Esophagus squamous epithelium (tissue), 5 donors: Measurements from ENCODE around the gene PGAP6. TPM values are rescaled to one million over a fixed set of nuclear protein-coding genes. Genes with fewer than 3 reads are reported as not detected.
A peak's percentile ranks its signal among the peaks of the same experiment; 100 is the strongest.
"Not testable (repeated sequence)": the region's sequence is repeated elsewhere in the genome, so short reads cannot be mapped to it uniquely, and the experiment has no call there.

ENCODE experiments used
- DNase-seq: peaks from one replicate; lab custom pipeline; 2025; lab: John Stamatoyannopoulos, UW
- H3K27ac ChIP-seq, 4 donors: fragments of 200-600 bp; sonication (generic); one replicate each; pipeline ENCODE4 v1.5.1; 2016 to 2019; ENCODE audit warnings: mild to moderate bottlenecking in 1 of 4
- H3K27me3 ChIP-seq, 4 donors: fragments of 200-600 bp; sonication (generic); 1 replicate in 3 of 4; 2 replicates in 1 of 4; pipeline versions ENCODE4 v1.5.1 to v1.6.0; 2017 to 2021; ENCODE audit warnings: antibody characterized with exemption in 1 of 4
- H3K36me3 ChIP-seq, 3 donors: fragments of 200-600 bp; sonication (generic); one replicate each; pipeline ENCODE4 v1.5.1; 2016 to 2019
- H3K4me1 ChIP-seq, 3 donors: fragments of 200-600 bp; sonication (generic); one replicate each; pipeline ENCODE4 v1.5.1; 2017 to 2019
- H3K4me3 ChIP-seq, 4 donors: fragments of 200-600 bp; sonication (generic); 1 replicate in 3 of 4; 2 replicates in 1 of 4; pipeline ENCODE4 v1.5.1; 2016 to 2019; ENCODE audit warnings: mild to moderate bottlenecking in 2 of 4, moderate library complexity in 1 of 4
- H3K9me3 ChIP-seq, 3 donors: fragments of 200-600 bp; sonication (generic); one replicate each; pipeline ENCODE4 v1.5.1; 2016 to 2019
- CTCF ChIP-seq, 6 experiments: fragments of 450-650 bp in 4 of 6; fragments of 200-600 bp in 2 of 6; sonication (generic) in 2 of 6; IDR thresholded peaks; one replicate each; pipeline ENCODE4 v1.5.1; 2016 to 2019; ENCODE audit warnings: antibody characterized with exemption in 6 of 6, mild to moderate bottlenecking in 4 of 6, moderate library complexity in 4 of 6
- POLR2A ChIP-seq, 4 donors: fragments of 450-650 bp; IDR thresholded peaks; one replicate each; pipeline ENCODE4 v1.6.1; 2017; ENCODE audit warnings: antibody characterized with exemption in 4 of 4, mild to moderate bottlenecking in 4 of 4, moderate library complexity in 3 of 4
- WGBS, 2 donors: methylation state at CpG; one replicate each; pipeline ENCODE4 v1.1.5; 2018; 5-methylcytosine and 5-hydroxymethylcytosine counted together
- intact Hi-C: fragments of 100-400 bp; cut with DNase I; formaldehyde crosslinking; loops from one replicate; pipeline ENCODE4 v1.15.0; 2022
- total RNA-seq, 4 donors: library from RNA; depleted of rRNA; stranded (reverse); fragments of >200 nt; gene quantifications; one replicate each; pipeline ENCODE4 v1.1.0, GENCODE V29; 2016
- donor health status: DM: yes; HTN: yes; CAD: no.

Gene PGAP6
- total RNA-seq, 4 donors from 2014 or later = 23.5 to 31.7 (median 27.6) TPM

GRCh38 chr16:379183-379960, 2.4 kb downstream of the PGAP6 start:
- no peak for DNase-seq
- Histone ChIP-seq H3K4me1 (peaks cover 30 to 53% (median 42%) of the 10 kb centered on the region in 3 donors), H3K27me3 (no peaks in the 10 kb centered on the region), H3K9me3 (no peaks in the 10 kb centered on the region), H3K36me3 (peaks cover 0 to 36% (median 11%) of the 10 kb centered on the region in 3 donors), H3K4me3 (peak overlapping the region in 1 of 4 donors; percentile 21), H3K27ac (peak overlapping the region in 1 of 4 donors; percentile 2)
- WGBS, 2 donors = 96% methylated on average over 4 of the region's 16 CpGs; no CpG with 5 or more reads in 1 of the 2 donors
- TF ChIP-seq CTCF (IDR thresholded peaks at IDR 0.05) = no peak
- TF ChIP-seq POLR2A (IDR thresholded peaks at IDR 0.05) = no peak
- intact Hi-C loops = no loop called here

- Histone ChIP-seq H3K27ac (no peak overlapping the region), H3K4me1 (peaks cover 25 to 47% (median 39%) of the 10 kb centered on the region in 3 donors), H3K27me3 (no peaks in the 10 kb centered on the region), H3K9me3 (no peaks in the 10 kb centered on the region), H3K36me3 (peaks cover 0 to 42% (median 11%) of the 10 kb centered on the region in 3 donors), H3K4me3 (no peak overlapping the region)
- intact Hi-C loops = no loop called here
- no peak for TF ChIP-seq CTCF (IDR thresholded peaks at IDR 0.05)
- no peak for TF ChIP-seq POLR2A (IDR thresholded peaks at IDR 0.05)
- WGBS, 2 donors = 96% methylated on average over 5 of the region's 14 CpGs; no CpG with 5 or more reads in 1 of the 2 donors
- no peak for DNase-seq
Measured at GRCh38 chr16:378821-379182, 3.0 kb downstream of the PGAP6 start.

GRCh38 chr16:378113-378820, 3.5 kb downstream of the PGAP6 start:
- WGBS, 2 donors = 93 to 98% methylated on average over 11 to 31 of the region's 36 CpGs
- H3K9me3 ChIP-seq, intact Hi-C loops, H3K27ac ChIP-seq, DNase-seq, H3K4me3 ChIP-seq, H3K27me3 ChIP-seq: not testable (repeated sequence)
- Histone ChIP-seq H3K4me1 (peaks cover 22 to 42% (median 35%) of the 10 kb centered on the region in 3 donors), H3K36me3 (peaks cover 0 to 47% (median 11%) of the 10 kb centered on the region in 3 donors)

- Histone ChIP-seq H3K9me3 (no peaks in the 10 kb centered on the region), H3K4me3 (no peak overlapping the region), H3K36me3 (peaks cover 0 to 54% (median 11%) of the 10 kb centered on the region in 3 donors), H3K4me1 (peaks cover 14 to 34% (median 27%) of the 10 kb centered on the region in 3 donors), H3K27me3 (no peaks in the 10 kb centered on the region), H3K27ac (no peak overlapping the region)
- 71 to 81% methylated on average over 6 to 7 of the region's 42 CpGs for WGBS, 2 donors
- intact Hi-C loops = no loop called here
- DNase-seq = no peak
- TF ChIP-seq CTCF (IDR thresholded peaks at IDR 0.05) (no peak), POLR2A (IDR thresholded peaks at IDR 0.05) (no peak)
Measured at GRCh38 chr16:377419-377951, 4.3 kb downstream of the PGAP6 start.

- Histone ChIP-seq H3K4me3 (no peak overlapping the region), H3K27ac (no peak overlapping the region), H3K4me1 (peaks cover 14 to 29% (median 24%) of the 10 kb centered on the region in 3 donors), H3K9me3 (no peaks in the 10 kb centered on the region), H3K36me3 (peaks cover 0 to 59% (median 11%) of the 10 kb centered on the region in 3 donors), H3K27me3 (no peaks in the 10 kb centered on the region)
- 89 to 94% methylated on average over 7 to 12 of the region's 26 CpGs for WGBS, 2 donors
- TF ChIP-seq CTCF (IDR thresholded peaks at IDR 0.05) = no peak
- no peak for TF ChIP-seq POLR2A (IDR thresholded peaks at IDR 0.05)
- intact Hi-C loops = no loop called here
- DNase-seq = no peak
Measured at GRCh38 chr16:376817-377418, 4.9 kb downstream of the PGAP6 start.
